K562 (cell line): ENCODE results near the gene SLC6A7. TPM values are rescaled to one million over a fixed set of nuclear protein-coding genes. Genes with fewer than 3 reads are reported as not detected.

Source experiments
- ATF1 ChIP-seq, 2 experiments: fragments of 450-650 bp in 1 of 2; IDR thresholded peaks; 2 replicates each; pipeline ENCODE4 v1.6.1; 2016; ENCODE audit warnings: missing compliant biosample characterization in 1 of 2, missing genetic modification characterization in 1 of 2
- ATF4 ChIP-seq: fragments of 450-650 bp; formaldehyde crosslinking; IDR thresholded peaks from 2 replicates; pipeline ENCODE4 v1.4.0; 2022; ENCODE audit warnings: mild to moderate bottlenecking, moderate library complexity
- CHCHD3 ChIP-seq: fragments of 250-450 bp; sonication (Bioruptor Pico); IDR thresholded peaks from 2 replicates; pipeline ENCODE4 v2.1.2; 2022; ENCODE audit warnings: mild to moderate bottlenecking
- CTBP1 ChIP-seq: fragments of 450-650 bp; IDR thresholded peaks from 2 replicates; pipeline ENCODE4 v1.6.1; 2016; ENCODE audit warnings: borderline replicate concordance
- CTCF ChIP-seq, 3 experiments: IDR thresholded peaks in 2 of 3; conservative IDR thresholded peaks in 1 of 3; 2 replicates each; pipeline ENCODE4 v1.5.1; 2011 to 2012; ENCODE audit warnings: low read length in 3 of 3, mild to moderate bottlenecking in 3 of 3, control low read depth in 2 of 3, improper control_type of control experiment in 1 of 3, inconsistent platforms in 1 of 3, low read depth in 1 of 3, mixed read lengths in 1 of 3, moderate library complexity in 1 of 3; ENCODE audit not compliant: insufficient read depth in 2 of 3
- ESRRA ChIP-seq: fragments of 450-650 bp; IDR thresholded peaks from 2 replicates; pipeline ENCODE4 v1.6.1; 2014; ENCODE audit warnings: low read depth, mild to moderate bottlenecking, moderate library complexity, borderline replicate concordance
- KDM5B ChIP-seq: fragments of 200-600 bp; sonication (generic); IDR thresholded peaks from 2 replicates; pipeline ENCODE4 v1.6.1; 2012; ENCODE audit warnings: low read depth, mild to moderate bottlenecking, moderate library complexity, low read length, control low read depth, inconsistent platforms; ENCODE audit not compliant: insufficient replicate concordance
- MBD2 ChIP-seq: sonication (generic); IDR thresholded peaks from 2 replicates; pipeline ENCODE4 v1.6.1; 2016; ENCODE audit warnings: low read depth, borderline replicate concordance
- RAD21 ChIP-seq, 2 experiments: fragments of 250-450 bp in 1 of 2; fragments of 450-650 bp in 1 of 2; sonication (Bioruptor Pico) in 1 of 2; formaldehyde crosslinking in 1 of 2; IDR thresholded peaks in 1 of 2; conservative IDR thresholded peaks in 1 of 2; 2 replicates each; pipeline versions ENCODE4 v1.4.0 to v1.8.0; 2020 to 2022; ENCODE audit warnings: mild to moderate bottlenecking in 2 of 2, moderate library complexity in 1 of 2
- RAD51 ChIP-seq: fragments of 450-650 bp; IDR thresholded peaks from 2 replicates; pipeline ENCODE4 v1.7.1; 2016; ENCODE audit warnings: low read depth, mild to moderate bottlenecking, borderline replicate concordance
- RCOR1 ChIP-seq, 2 experiments: IDR thresholded peaks; 2 replicates each; pipeline ENCODE4 v1.6.1; 2012; ENCODE audit warnings: low read depth in 2 of 2, low read length in 2 of 2, borderline replicate concordance in 1 of 2, improper control_type of control experiment in 1 of 2
- SMC3 ChIP-seq: conservative IDR thresholded peaks from 2 replicates; pipeline ENCODE4 v1.6.1; 2011; ENCODE audit warnings: low read depth, low read length, improper control_type of control experiment; ENCODE audit not compliant: insufficient read depth
- SRF ChIP-seq, 2 experiments: fragments of 250-450, 450-650 bp in 1 of 2; sonication (Bioruptor Pico) in 1 of 2; sonication (generic) in 1 of 2; formaldehyde crosslinking; IDR thresholded peaks; 2 replicates each; pipeline versions ENCODE4 v1.5.0 to v1.5.1; 2020 to 2022; ENCODE audit warnings: mild to moderate bottlenecking in 1 of 2, missing genetic modification reagents in 1 of 2
- TFAP4 ChIP-seq: sonication (generic); formaldehyde crosslinking; IDR thresholded peaks from 2 replicates; pipeline ENCODE4 v1.8.0; 2022; ENCODE audit warnings: missing genetic modification reagents, mild to moderate bottlenecking, moderate library complexity, borderline replicate concordance
- USF1 ChIP-seq: sonication (generic); formaldehyde crosslinking; IDR thresholded peaks from 2 replicates; pipeline ENCODE4 v1.9.0; 2022; ENCODE audit warnings: mild to moderate bottlenecking, missing genetic modification reagents
- USF2 ChIP-seq: sonication (generic); formaldehyde crosslinking; IDR thresholded peaks from 2 replicates; pipeline ENCODE4 v1.5.0; 2020; ENCODE audit warnings: missing genetic modification reagents
- YY1 ChIP-seq, 3 experiments: IDR thresholded peaks; 2 replicates each; pipeline ENCODE4 v1.6.1; 2011; ENCODE audit warnings: low read length in 2 of 3, mild to moderate bottlenecking in 2 of 3, moderate library complexity in 2 of 3, borderline replicate concordance in 1 of 3, control low read depth in 1 of 3, low read depth in 1 of 3; ENCODE audit not compliant: insufficient read depth in 3 of 3, insufficient replicate concordance in 2 of 3, control insufficient read depth in 1 of 3, insufficient read length in 1 of 3; ENCODE audit errors: extremely low read depth in 1 of 3
- ZNF121 ChIP-seq: sonication (generic); formaldehyde crosslinking; conservative IDR thresholded peaks from 2 replicates; pipeline ENCODE4 v1.8.0; 2022; ENCODE audit warnings: missing genetic modification reagents
- ZNF24 ChIP-seq: fragments of 450-650 bp; IDR thresholded peaks from 2 replicates; pipeline ENCODE4 v1.6.1; 2016
- polyA plus RNA-seq, 8 experiments: library from polyadenylated mRNA; depleted of rRNA in 4 of 8; stranded (reverse) in 5 of 8; unstranded in 3 of 8; fragments of >200 nt; fragmentation: Nextera tagmentation in 2 of 8; fragmentation: Illumina TruSeq in 1 of 8; extraction: Ambion mirVana in 2 of 8; extraction: Trizol in 1 of 8; gene quantifications; 2 replicates each; pipeline versions ENCODE4 v1.2.1 to v1.2.3, GENCODE V29; 2011 to 2014; ENCODE audit warnings: inconsistent platforms in 1 of 8, missing spikeins in 1 of 8
- total RNA-seq, 7 experiments: library from RNA; depleted of rRNA in 6 of 7; stranded (reverse); fragments of >200 nt in 6 of 7; fragmentation: Illumina TruSeq in 2 of 7; extraction: Trizol in 2 of 7; gene quantifications; 2 replicates each; pipeline versions ENCODE4 v1.2.1 to v1.2.3, GENCODE V29; 2011 to 2021; ENCODE audit warnings: low replicate concordance in 1 of 7

Gene SLC6A7
- total and polyA plus RNA-seq, 9 of the 15 experiments (the other 6 are each of a cell fraction or from before 2014, with no cell fraction given) = not detected

GRCh38 chr5:150175536-150175935, 14.3 kb upstream of the SLC6A7 start (continued):
- peak in 1 of 2 experiments; percentile 53; a peak in 1 of 4 replicates for TF ChIP-seq RCOR1 (IDR thresholded peaks at IDR 0.05; ENCODE audit: borderline replicate concordance in 1 of 2, low read depth in 2 of 2, low read length in 2 of 2)
- 0 out of 2 replicates have a peak, but pooled peaks have one; percentile 21 for TF ChIP-seq ESRRA
- TF ChIP-seq TFAP4 (CRISPR knock-in tag) = peak; percentile 88
- TF ChIP-seq CHCHD3 (CRISPR knock-in tag) = no peak
- no peak for TF ChIP-seq KDM5B
- peak; percentile 47 to 57; a peak in 3 of 4 replicates for TF ChIP-seq RAD21 (CRISPR knock-in tag; conservative IDR thresholded peaks at IDR 0.05 in 1 of 2, IDR thresholded peaks at IDR 0.05 in 1 of 2)
- peak; percentile 53 to 97; a peak in 3 of 4 replicates for TF ChIP-seq SRF (CRISPR knock-in tag; IDR thresholded peaks at IDR 0.05)
- TF ChIP-seq ATF4 (CRISPR knock-in tag) = no peak
- TF ChIP-seq ZNF24 = peak; percentile 8; the same call in 1 of the 2 replicates
- TF ChIP-seq MBD2 = no peak
- TF ChIP-seq SMC3 = peak; percentile 27
- TF ChIP-seq CTBP1 = peak; percentile 63; the same call in 1 of the 2 replicates
- TF ChIP-seq ATF1 (CRISPR knock-in tag; IDR thresholded peaks at IDR 0.05) = no peak
- TF ChIP-seq ATF1 (tag; IDR thresholded peaks at IDR 0.05) = no peak
- peak; percentile 66 for TF ChIP-seq USF2
- TF ChIP-seq CTCF (IDR thresholded peaks at IDR 0.05 in 2 of 3, conservative IDR thresholded peaks at IDR 0.05 in 1 of 3; ENCODE audit: insufficient read depth in 2 of 3, low read depth in 1 of 3, low read length in 3 of 3) = peak; percentile 70 to 75 (median 72)
- peak; percentile 85 for TF ChIP-seq USF1 (CRISPR knock-in tag)
- no peak for TF ChIP-seq ZNF121 (CRISPR knock-in tag)
- peak; percentile 62 for TF ChIP-seq RAD51
- peak in 1 of 3 experiments; percentile 40 for TF ChIP-seq YY1 (IDR thresholded peaks at IDR 0.05; ENCODE audit: borderline replicate concordance in 1 of 3, control insufficient read depth in 1 of 3, extremely low read depth in 1 of 3, insufficient read depth in 3 of 3, insufficient read length in 1 of 3, insufficient replicate concordance in 2 of 3, low read depth in 1 of 3, low read length in 2 of 3)
